K562 treated with DMSO at 1 percent for 24 hours (cell line): ENCODE results near the gene MBL2. TPM values are rescaled to one million over a fixed set of nuclear protein-coding genes. Genes with fewer than 3 reads are reported as not detected.

ENCODE experiments used
- total RNA-seq: library from RNA; unstranded; fragments of 300-600 nt; gene quantifications from 2 replicates; pipeline ENCODE4 v1.2.3, GENCODE V29; 2022; ENCODE audit warnings: low read depth; ENCODE audit not compliant: insufficient read depth

Gene MBL2
- not detected in 2 replicates for total RNA-seq

GRCh38 chr10:52772623-52773022, at the start of gene MBL2:
TSS of gene MBL2 (minus strand) at chr10:52772784. CDS start at chr10:52771635, 1,149 bp downstream.

